Nephron (organoid): ENCODE measurements around the gene SLC38A8.

Experiments
- H3K27ac Mint-ChIP-seq, 3 experiments: 2 replicates each; pipeline ENCODE4 v1.8.0; 2020; ENCODE audit warnings: mixed read lengths in 3 of 3, mild to moderate bottlenecking in 2 of 3, moderate library complexity in 1 of 3
- H3K27me3 Mint-ChIP-seq: 2 replicates; pipeline ENCODE4 v1.8.0; 2021; ENCODE audit warnings: low read depth, mild to moderate bottlenecking, moderate library complexity, mixed read lengths
- H3K36me3 Mint-ChIP-seq: 2 replicates; pipeline ENCODE4 v1.8.0; 2020; ENCODE audit warnings: low read depth, mixed read lengths
- H3K4me1 Mint-ChIP-seq: 2 replicates; pipeline ENCODE4 v1.8.0; 2020; ENCODE audit warnings: mixed read lengths
- H3K4me3 Mint-ChIP-seq, 3 experiments: 2 replicates each; pipeline ENCODE4 v1.8.0; 2020; ENCODE audit warnings: mild to moderate bottlenecking in 3 of 3, mixed read lengths in 3 of 3, moderate library complexity in 2 of 3
- H3K9me3 Mint-ChIP-seq: 2 replicates; pipeline ENCODE4 v1.8.0; 2020; ENCODE audit warnings: mixed read lengths
- CTCF ChIP-seq, 3 experiments: fragments of 200-600 bp; sonication (generic); IDR thresholded peaks; one replicate each; pipeline ENCODE4 v1.5.0; 2021; ENCODE audit warnings: antibody characterized with exemption in 3 of 3; ENCODE audit not compliant: unreplicated experiment in 3 of 3

The SLC38A8 gene

GRCh38 chr16:84082835-84083569 lies 40.4 kb upstream of the SLC38A8 start:
- TF ChIP-seq CTCF (IDR thresholded peaks at IDR 0.05; ENCODE audit: unreplicated experiment in 3 of 3): no peak
- Mint-ChIP-seq H3K9me3 (no peaks in the 10 kb centered on the region), H3K36me3 (peaks cover 71% of the 10 kb centered on the region), H3K27me3 (no peaks in the 10 kb centered on the region), H3K27ac (no peak overlapping the region), H3K4me3 (no peak overlapping the region), H3K4me1 (no peaks in the 10 kb centered on the region)

- Mint-ChIP-seq H3K27ac (no peak overlapping the region), H3K4me1 (no peaks in the 10 kb centered on the region), H3K9me3 (no peaks in the 10 kb centered on the region), H3K36me3 (peaks cover 73% of the 10 kb centered on the region), H3K27me3 (no peaks in the 10 kb centered on the region), H3K4me3 (no peak overlapping the region)
- TF ChIP-seq CTCF (IDR thresholded peaks at IDR 0.05; ENCODE audit: unreplicated experiment in 3 of 3): no peak
Measured at GRCh38 chr16:84082110-84082509, 39.5 kb upstream of the SLC38A8 start.

GRCh38 chr16:84081446-84081989 lies 38.9 kb upstream of the SLC38A8 start:
- Mint-ChIP-seq H3K4me1 (no peaks in the 10 kb centered on the region), H3K4me3 (no peak overlapping the region), H3K27me3 (no peaks in the 10 kb centered on the region), H3K36me3 (peaks cover 76% of the 10 kb centered on the region), H3K27ac (no peak overlapping the region), H3K9me3 (no peaks in the 10 kb centered on the region)
- no peak for TF ChIP-seq CTCF (IDR thresholded peaks at IDR 0.05; ENCODE audit: unreplicated experiment in 3 of 3)

GRCh38 chr16:84080813-84081212 lies 38.2 kb upstream of the SLC38A8 start:
- no peak for TF ChIP-seq CTCF (IDR thresholded peaks at IDR 0.05; ENCODE audit: unreplicated experiment in 3 of 3)
- no peaks in the 10 kb centered on the region for H3K4me1 Mint-ChIP-seq
- no peak overlapping the region for H3K4me3 Mint-ChIP-seq
- no peaks in the 10 kb centered on the region for H3K9me3 Mint-ChIP-seq
- no peak overlapping the region for H3K27ac Mint-ChIP-seq
- H3K27me3 Mint-ChIP-seq: no peaks in the 10 kb centered on the region
- peaks cover 75% of the 10 kb centered on the region for H3K36me3 Mint-ChIP-seq

GRCh38 chr16:84080378-84080777 lies 37.8 kb upstream of the SLC38A8 start:
- no peak overlapping the region for H3K27ac Mint-ChIP-seq
- no peaks in the 10 kb centered on the region for H3K27me3 Mint-ChIP-seq
- H3K4me1 Mint-ChIP-seq: no peaks in the 10 kb centered on the region
- no peak overlapping the region for H3K4me3 Mint-ChIP-seq
- H3K9me3 Mint-ChIP-seq: no peaks in the 10 kb centered on the region
- no peak for TF ChIP-seq CTCF (IDR thresholded peaks at IDR 0.05; ENCODE audit: unreplicated experiment in 3 of 3)
- H3K36me3 Mint-ChIP-seq: peaks cover 79% of the 10 kb centered on the region

- Mint-ChIP-seq H3K27me3 (no peaks in the 10 kb centered on the region), H3K27ac (no peak overlapping the region), H3K4me3 (no peak overlapping the region), H3K4me1 (no peaks in the 10 kb centered on the region), H3K9me3 (no peaks in the 10 kb centered on the region), H3K36me3 (peaks cover 83% of the 10 kb centered on the region)
- TF ChIP-seq CTCF (IDR thresholded peaks at IDR 0.05; ENCODE audit: unreplicated experiment in 3 of 3): no peak
Measured at GRCh38 chr16:84079664-84080063, 37.1 kb upstream of the SLC38A8 start.
